Omental fat pad (tissue), 4 donors: ENCODE data around the gene PHC1. TPM values are rescaled to one million over a fixed set of nuclear protein-coding genes. Genes with fewer than 3 reads are reported as not detected.

Source experiments
- ATAC-seq: fragments of 150-250 bp; one replicate; pipeline ENCODE4 v1.9.1; 2016; ENCODE audit warnings: mild to moderate bottlenecking, moderate library complexity; ENCODE audit not compliant: low FRiP score
- DNase-seq: peaks from one replicate; pipeline ENCODE4 v3.0.0-alpha.2; 2019; ENCODE audit warnings: low spot score
- CTCF ChIP-seq, 3 donors: fragments of 450-650 bp; IDR thresholded peaks; one replicate each; pipeline ENCODE4 v1.5.1; 2016 to 2017; ENCODE audit warnings: antibody characterized with exemption in 3 of 3, mild to moderate bottlenecking in 3 of 3, moderate library complexity in 2 of 3
- total RNA-seq, 4 donors: library from RNA; depleted of rRNA; stranded (reverse); fragments of >200 nt; gene quantifications; one replicate each; pipeline ENCODE4 v1.1.0, GENCODE V29; 2016

The PHC1 gene
- total RNA-seq, 4 donors from 2014 or later: 19.3 to 30.3 (median 25.8) TPM

- DNase-seq (no peak), ATAC-seq (no peak)
- no peak for TF ChIP-seq CTCF (IDR thresholded peaks at IDR 0.05)
These were observed 27.6 kb upstream of the PHC1 start for GRCh38 chr12:8886502-8887284.

GRCh38 chr12:8887285-8887715 is 27.0 kb upstream of the PHC1 start:
- no peak for ATAC-seq
- DNase-seq: no peak
- no peak for TF ChIP-seq CTCF (IDR thresholded peaks at IDR 0.05)

GRCh38 chr12:8890313-8891085 is 23.8 kb upstream of the PHC1 start:
- peak; percentile 83 for ATAC-seq
- peak in 2 of 3 donors; percentile 56 to 85 for TF ChIP-seq CTCF (IDR thresholded peaks at IDR 0.05)

GRCh38 chr12:8891976-8892375 is 22.3 kb upstream of the PHC1 start:
- DNase-seq: no peak
- TF ChIP-seq CTCF (IDR thresholded peaks at IDR 0.05): no peak
- ATAC-seq: no peak

More at GRCh38 chr12:8890313-8891085, 23.8 kb upstream of the PHC1 start:
- peak; percentile 53 for DNase-seq

- no peak for TF ChIP-seq CTCF (IDR thresholded peaks at IDR 0.05)
- DNase-seq (no peak), ATAC-seq (no peak)
These were observed 19.9 kb upstream of the PHC1 start for GRCh38 chr12:8894378-8894777.

GRCh38 chr12:8894986-8895385 is 19.3 kb upstream of the PHC1 start:
- DNase-seq (no peak), ATAC-seq (no peak)
- no peak for TF ChIP-seq CTCF (IDR thresholded peaks at IDR 0.05)
